ENCODE measurements around the gene THAP4.

Gene THAP4

GRCh38 chr2:241546771-241547498 lies 90.0 kb downstream of the THAP4 start:
- DNase-seq (ENCODE audit: low spot score): no peak

GRCh38 chr2:241545523-241546473 lies 91.2 kb downstream of the THAP4 start:
- no peak for DNase-seq (ENCODE audit: low spot score)

GRCh38 chr2:241545106-241545505 lies 91.9 kb downstream of the THAP4 start:
- no peak for DNase-seq (ENCODE audit: low spot score)

- no peak for DNase-seq (ENCODE audit: low spot score)
Observed at GRCh38 chr2:241542278-241542605, 94.7 kb downstream of the THAP4 start.

GRCh38 chr2:241541564-241542277 lies 95.2 kb downstream of the THAP4 start:
- DNase-seq (ENCODE audit: low spot score): no peak

- peak; percentile 34 for DNase-seq (ENCODE audit: low spot score)
Observed at GRCh38 chr2:241540771-241541561, 96.0 kb downstream of the THAP4 start.

GRCh38 chr2:241540401-241540770 lies 96.6 kb downstream of the THAP4 start:
- no peak for DNase-seq (ENCODE audit: low spot score)

- DNase-seq (ENCODE audit: low spot score): no peak
Observed at GRCh38 chr2:241539616-241540374, 97.2 kb downstream of the THAP4 start.

- DNase-seq (ENCODE audit: low spot score): no peak
Observed at GRCh38 chr2:241538838-241539615, 97.9 kb downstream of the THAP4 start.

GRCh38 chr2:241535871-241536655 lies 100.9 kb downstream of the THAP4 start:
- DNase-seq (ENCODE audit: low spot score): no peak

- no peak for DNase-seq (ENCODE audit: low spot score)
Observed at GRCh38 chr2:241534701-241535375, 102.1 kb downstream of the THAP4 start.
